C4-2B (cell line): Measurements from ENCODE around the gene TUBAL3.

ENCODE experiments used
- H3K27ac ChIP-seq: fragments of 450-650 bp; 2 replicates; pipeline ENCODE4 v1.5.1; 2017
- ZFX ChIP-seq: fragments of 450-650 bp; IDR thresholded peaks from 2 replicates; pipeline ENCODE4 v1.6.1; 2017
- TF ChIP-seq, protein P1 (sequence below): fragments of 450-650 bp; conservative IDR thresholded peaks from 2 replicates; pipeline ENCODE4 v1.5.1; 2017; ENCODE audit warnings: mild to moderate bottlenecking

The TUBAL3 gene

DNA sequence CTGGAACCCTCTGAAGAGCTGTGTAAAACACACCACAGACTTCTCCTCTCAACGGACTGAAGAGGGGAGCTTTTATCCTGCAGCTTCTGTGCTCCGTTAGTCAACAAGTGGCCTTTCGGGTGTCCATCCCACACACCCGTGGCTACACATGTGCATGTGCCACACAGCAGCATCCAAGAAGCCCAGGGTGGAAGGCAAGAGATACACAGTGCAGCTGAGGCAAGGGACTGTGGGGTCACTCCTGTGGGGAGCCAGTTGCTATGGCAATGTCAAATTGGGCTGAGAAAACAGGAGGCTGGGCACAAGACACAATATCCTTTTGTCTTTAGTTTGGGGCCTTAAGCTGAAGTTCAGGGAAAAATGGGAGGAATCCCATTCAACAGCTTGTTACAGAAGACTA lies 36.5 kb upstream of the TUBAL3 start:
- H3K27ac ChIP-seq = no peak overlapping the region
- TF ChIP-seq, protein P1, sequence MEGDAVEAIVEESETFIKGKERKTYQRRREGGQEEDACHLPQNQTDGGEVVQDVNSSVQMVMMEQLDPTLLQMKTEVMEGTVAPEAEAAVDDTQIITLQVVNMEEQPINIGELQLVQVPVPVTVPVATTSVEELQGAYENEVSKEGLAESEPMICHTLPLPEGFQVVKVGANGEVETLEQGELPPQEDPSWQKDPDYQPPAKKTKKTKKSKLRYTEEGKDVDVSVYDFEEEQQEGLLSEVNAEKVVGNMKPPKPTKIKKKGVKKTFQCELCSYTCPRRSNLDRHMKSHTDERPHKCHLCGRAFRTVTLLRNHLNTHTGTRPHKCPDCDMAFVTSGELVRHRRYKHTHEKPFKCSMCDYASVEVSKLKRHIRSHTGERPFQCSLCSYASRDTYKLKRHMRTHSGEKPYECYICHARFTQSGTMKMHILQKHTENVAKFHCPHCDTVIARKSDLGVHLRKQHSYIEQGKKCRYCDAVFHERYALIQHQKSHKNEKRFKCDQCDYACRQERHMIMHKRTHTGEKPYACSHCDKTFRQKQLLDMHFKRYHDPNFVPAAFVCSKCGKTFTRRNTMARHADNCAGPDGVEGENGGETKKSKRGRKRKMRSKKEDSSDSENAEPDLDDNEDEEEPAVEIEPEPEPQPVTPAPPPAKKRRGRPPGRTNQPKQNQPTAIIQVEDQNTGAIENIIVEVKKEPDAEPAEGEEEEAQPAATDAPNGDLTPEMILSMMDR = no peak
- TF ChIP-seq ZFX = no peak

DNA sequence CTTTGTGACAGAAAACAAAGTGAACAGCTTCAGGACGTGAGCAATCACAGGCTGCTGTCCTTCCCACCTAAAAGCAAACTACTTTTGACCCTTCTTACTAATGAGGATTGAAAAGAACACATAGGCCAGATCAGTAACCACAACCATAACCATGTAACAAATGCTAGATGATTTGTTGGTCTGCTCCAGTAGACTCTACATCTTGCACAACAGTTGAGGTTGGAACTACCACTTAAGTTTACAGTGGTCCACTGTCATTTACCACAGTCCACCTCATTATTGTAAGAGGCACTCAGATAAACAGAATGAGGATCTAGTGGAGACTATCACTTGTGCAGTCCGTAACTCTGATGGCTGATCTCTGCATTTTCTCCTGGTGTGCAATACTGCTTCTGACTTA lies 35.6 kb upstream of the TUBAL3 start:
- TF ChIP-seq, protein P1 = no peak
- TF ChIP-seq ZFX = no peak
- no peak overlapping the region for H3K27ac ChIP-seq

DNA sequence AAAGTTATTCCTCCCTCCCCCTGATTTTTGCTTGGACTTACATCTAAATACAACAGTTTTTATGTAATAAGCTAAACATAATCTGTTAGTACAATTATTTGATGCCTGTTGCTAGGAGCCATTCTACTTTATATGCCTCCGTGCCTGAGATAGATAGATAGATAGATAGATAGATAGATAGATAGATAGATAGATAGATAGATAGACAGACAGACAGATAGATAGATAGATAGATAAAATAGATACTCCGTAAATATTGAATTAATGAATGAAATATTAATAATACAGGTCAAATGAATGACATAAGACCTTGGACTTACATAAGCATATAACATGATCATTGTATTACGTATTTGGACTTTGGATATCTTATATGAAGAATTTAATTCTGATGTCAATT lies 30.7 kb upstream of the TUBAL3 start:
- no peak overlapping the region for H3K27ac ChIP-seq
- no peak for TF ChIP-seq ZFX
- TF ChIP-seq, protein P1 = no peak

DNA sequence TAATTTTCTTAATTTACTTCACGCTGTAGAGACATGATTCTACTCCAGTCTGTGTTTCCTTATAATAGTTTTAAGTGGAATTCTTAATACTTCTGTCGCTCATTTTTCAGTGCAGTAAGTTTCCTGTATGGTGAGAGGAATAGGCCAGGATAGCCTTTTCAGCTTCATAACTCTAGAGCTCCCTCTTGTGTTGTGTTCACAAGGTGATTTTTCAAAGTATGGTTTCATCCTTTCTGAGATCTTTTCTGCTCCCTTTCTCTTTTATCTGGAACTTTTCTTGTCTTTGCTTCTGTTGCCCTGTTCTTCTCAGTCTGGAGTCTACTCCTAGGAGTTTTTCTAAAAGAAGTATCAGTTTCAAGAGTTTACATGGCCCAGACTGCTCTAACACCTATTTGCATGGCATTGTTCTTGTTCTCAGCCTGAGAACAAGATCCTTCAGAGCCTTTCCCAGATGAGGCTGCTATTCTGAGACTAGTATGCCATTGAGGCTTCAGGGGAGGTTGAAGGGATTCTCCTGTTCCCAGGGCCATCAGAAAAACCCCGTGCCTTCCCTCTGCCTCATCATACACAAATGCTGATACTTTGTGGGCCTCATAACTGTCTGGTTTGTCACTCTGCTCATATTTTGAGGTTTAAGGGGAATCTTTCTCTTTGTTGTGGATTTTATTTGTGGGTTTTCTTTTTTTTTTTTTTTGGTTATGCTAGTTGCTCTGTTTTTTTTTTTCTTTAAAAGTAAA lies 29.6 kb upstream of the TUBAL3 start:
- H3K27ac ChIP-seq = no peak overlapping the region
- TF ChIP-seq, protein P1 = peak; percentile 89
- TF ChIP-seq ZFX = no peak

DNA sequence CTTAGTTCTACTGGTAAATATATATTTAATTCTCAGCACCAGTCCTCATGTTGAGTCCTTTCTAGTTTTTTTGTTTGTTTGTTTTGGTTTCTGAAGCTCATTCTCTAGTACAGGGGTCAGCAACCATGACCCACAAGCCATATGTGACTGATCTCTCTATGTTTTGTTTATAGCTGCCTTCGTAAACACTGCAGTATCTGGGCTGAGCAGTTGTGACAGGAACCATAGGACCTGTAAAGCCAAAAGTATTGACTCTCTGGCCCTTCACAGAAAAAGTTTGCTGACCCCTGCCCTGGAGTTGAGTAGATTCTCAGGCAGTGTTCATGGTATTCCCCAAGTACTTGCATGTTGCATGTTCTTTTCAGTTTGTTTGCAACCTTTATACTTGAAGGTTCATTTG lies 28.6 kb upstream of the TUBAL3 start:
- TF ChIP-seq ZFX = no peak
- TF ChIP-seq, protein P1 = no peak

DNA sequence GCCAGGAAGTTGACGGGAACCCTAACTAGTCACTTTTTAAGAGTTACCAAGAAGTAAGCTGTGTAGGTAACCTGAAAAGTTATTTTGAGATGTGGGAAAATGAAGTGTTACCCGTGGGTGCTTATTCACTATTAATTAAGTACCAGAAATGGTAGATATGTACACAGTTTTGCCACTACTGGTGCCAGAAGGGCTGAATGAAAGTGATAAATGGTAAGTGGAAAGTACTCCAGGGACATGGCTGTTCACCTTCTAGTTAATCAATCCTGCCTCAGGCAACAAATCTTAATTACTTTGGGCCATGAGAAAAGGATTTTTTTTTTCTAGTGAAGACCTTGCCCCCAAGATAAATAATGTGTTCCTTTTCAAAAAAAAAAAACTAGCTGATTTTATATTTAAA lies 23.5 kb upstream of the TUBAL3 start:
- H3K27ac ChIP-seq = no peak overlapping the region
- no peak for TF ChIP-seq ZFX
- TF ChIP-seq, protein P1 = no peak

More for the DNA sequence above, 28.6 kb upstream of the TUBAL3 start:
- H3K27ac ChIP-seq = no peak overlapping the region

DNA sequence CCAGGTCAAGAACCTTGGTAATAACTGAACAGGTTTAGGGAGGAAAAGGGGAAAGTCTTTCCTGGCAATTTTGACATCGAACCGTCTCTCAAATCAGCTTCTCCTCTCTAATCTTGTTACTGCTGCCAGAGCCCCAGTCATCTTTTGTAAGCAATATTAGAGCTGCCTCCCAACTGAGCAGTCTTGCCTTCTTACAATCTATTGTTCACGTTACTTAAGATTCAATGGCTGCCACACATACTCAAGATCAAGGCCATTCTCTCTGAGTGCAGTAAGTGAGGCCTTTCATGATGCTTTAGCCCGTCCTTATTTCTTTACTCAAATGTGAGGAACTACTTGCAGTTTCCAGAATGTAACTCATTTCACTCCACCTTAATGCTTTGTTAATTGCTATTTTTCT lies 20.1 kb upstream of the TUBAL3 start:
- TF ChIP-seq, protein P1 = no peak
- no peak for TF ChIP-seq ZFX
- H3K27ac ChIP-seq = no peak overlapping the region
